Measurements from ENCODE around the gene TNNT2.
A peak's percentile ranks its signal among the peaks of the same experiment; 100 is the strongest.

Gene TNNT2

GRCh38 chr1:201377611-201378092, at the start of gene TNNT2:
Gene TNNT2 (minus strand): TSS chr1:201377680. CDS start chr1:201373254, 4,426 bp downstream.
- peak; percentile 75 for DNase-seq (ENCODE audit: low read depth, low spot score)

- peak; percentile 65 for DNase-seq (ENCODE audit: low read depth, low spot score)
Observed at GRCh38 chr1:201426479-201427310, 49.2 kb upstream of the TNNT2 start.

DNA sequence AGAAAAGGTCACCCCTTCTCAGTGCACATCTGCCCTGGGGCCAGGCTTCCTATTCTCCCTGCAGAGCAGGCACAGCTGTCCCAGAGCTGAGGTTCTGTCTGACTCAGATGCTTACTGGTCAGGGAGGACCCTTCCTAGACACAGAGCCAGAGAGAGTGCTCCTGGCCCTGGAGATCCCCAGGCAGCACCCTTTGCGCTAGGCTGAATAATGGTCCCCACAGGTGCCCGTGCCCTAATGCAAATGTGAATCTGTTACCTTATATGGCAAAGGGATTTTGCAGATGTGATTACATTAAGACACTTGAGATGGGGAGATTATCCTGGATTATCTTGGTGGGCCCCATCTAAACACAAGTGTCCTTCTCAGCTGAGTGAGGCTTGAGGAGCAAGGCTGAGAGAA, 46.7 kb upstream of the TNNT2 start:
- no peak for DNase-seq (ENCODE audit: low read depth, low spot score)

DNA sequence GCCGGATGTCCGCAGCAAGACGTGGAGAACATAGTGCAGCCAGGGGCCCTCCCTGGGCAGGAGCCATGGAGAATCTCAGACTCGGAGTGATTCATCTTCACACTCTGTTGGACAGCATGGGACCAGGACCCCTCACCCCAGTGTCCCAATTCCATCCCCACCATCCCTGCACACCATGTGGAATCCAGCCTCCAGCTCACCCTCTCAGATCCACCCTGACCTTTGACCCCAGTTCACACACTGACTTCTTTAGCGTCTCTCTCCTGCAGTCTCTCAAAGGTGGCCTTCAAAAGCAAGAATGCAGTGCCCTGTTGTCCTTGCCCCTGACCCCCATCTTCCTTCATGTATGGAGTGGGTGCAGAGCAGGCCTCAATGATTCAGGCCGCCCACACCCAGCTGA, 46.2 kb upstream of the TNNT2 start:
- DNase-seq (ENCODE audit: low read depth, low spot score): no peak

DNA sequence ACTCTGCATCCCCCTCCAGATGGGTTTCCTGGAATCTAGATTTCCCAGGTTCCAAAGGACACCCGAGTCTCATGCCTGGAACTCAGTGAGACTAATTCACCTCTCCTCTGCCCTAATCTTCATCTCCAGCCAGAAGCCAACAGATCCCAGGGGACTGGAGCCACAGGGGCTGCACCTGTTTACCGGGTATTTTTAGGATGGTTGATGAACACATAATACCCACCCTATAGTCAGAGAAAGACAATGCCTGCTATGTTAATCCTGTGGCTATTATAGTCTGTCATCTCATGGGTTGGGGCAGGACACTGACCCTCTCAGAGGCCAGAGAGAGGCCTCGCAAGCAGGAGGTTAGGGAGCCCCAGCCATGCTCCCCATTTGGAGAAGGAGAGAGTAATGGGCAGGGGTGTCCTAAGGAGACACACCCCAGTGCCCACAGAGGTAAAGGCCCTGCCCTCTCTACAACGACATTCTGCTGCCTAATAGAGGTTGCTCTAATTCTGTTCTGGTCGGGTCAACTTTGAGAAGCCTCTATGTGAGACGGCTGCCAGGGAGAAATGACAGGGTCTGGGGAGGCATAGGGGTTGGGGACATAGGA, 45.1 kb upstream of the TNNT2 start:
- DNase-seq (ENCODE audit: low read depth, low spot score): no peak

DNA sequence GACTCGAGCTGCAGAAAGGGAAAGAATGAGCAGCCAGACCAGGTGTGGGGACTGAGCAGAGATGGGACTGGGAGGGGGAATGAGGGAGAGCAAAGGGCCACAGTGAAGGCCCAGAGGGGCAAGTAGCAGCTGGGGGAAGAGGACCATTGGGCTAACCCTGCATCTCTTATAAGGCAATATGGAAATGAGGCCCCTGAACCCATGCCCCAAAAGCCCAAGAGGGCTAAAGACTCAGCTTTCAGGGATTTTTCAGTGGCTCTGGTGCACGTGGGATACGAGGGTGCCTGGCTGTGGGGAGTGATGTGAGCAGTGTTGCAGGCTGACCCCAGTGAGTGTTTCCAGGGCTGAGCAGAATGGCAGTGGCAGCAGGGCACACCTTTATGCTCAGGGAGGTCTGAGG, 44.5 kb upstream of the TNNT2 start:
- no peak for DNase-seq (ENCODE audit: low read depth, low spot score)

GRCh38 chr1:201421041-201421440, 43.6 kb upstream of the TNNT2 start:
- DNase-seq (ENCODE audit: low read depth, low spot score): no peak

GRCh38 chr1:201420608-201421002, 43.1 kb upstream of the TNNT2 start:
- DNase-seq (ENCODE audit: low read depth, low spot score): no peak

GRCh38 chr1:201419746-201420607, 42.5 kb upstream of the TNNT2 start:
- DNase-seq (ENCODE audit: low read depth, low spot score): no peak

DNA sequence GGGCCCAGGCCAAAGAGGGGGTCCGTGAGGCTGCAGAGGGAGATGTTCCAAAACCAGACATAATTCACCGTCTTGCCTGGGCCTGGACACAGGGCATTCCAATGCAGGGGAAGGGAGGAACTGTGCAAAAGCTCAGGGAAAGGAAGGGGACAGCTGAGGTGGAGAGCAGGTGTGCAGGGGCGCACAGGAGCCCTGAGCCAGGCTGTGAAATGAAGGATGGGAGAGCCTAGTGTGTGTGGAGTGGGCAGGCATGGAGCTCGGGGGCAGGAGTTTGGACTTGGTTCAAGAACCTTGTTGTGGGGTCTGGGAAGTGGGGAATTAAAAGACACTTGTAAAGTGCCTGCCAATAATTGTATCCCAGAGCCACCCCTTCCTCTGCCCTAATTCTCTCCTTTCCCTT, 41.8 kb upstream of the TNNT2 start:
- DNase-seq (ENCODE audit: low read depth, low spot score): no peak

- no peak for DNase-seq (ENCODE audit: low read depth, low spot score)
Observed at GRCh38 chr1:201418461-201418860, 41.0 kb upstream of the TNNT2 start.

- DNase-seq (ENCODE audit: low read depth, low spot score): no peak
Observed at GRCh38 chr1:201414051-201414738, 36.7 kb upstream of the TNNT2 start.

- DNase-seq (ENCODE audit: low read depth, low spot score): no peak
Observed at GRCh38 chr1:201411292-201411691, 33.8 kb upstream of the TNNT2 start.

DNA sequence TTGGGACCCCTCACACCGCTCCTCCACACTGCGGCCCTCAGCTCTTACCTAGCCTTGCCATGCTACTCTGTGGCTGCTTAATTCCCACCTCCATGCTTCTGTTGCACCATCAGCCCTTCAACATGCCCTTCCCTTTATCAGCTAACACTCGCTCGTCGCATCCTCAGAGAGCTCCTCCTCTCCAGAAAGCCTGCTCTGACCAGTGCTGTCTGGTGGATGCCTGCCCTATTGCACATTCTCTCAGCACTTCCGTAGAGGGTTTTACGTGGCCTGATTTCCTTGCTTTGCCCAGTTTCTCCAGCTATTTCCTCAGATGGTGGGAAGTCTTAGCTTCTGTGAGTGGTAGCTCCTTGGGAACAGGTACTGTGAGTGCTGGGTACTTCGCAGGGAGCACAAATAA, 32.0 kb upstream of the TNNT2 start:
- no peak for DNase-seq (ENCODE audit: low read depth, low spot score)

DNA sequence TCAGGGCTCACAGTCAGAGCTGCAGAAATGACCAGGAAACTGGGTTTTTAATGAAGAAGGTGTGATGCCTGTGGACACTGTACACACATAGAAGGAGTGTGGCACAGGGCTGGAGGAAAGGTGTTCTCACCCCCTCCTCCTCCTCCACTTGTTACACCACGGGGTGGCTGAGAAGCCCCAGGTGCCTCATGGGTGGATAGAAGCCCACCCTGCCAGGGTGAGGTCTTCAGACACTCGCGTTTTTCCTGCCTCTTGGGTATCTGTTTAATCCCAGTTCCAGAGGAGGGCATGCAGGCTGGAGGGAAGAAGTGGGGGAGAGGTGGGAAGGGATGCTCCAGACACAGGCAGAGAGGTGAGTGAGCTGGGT, 31.3 kb upstream of the TNNT2 start:
- DNase-seq (ENCODE audit: low read depth, low spot score): no peak

DNA sequence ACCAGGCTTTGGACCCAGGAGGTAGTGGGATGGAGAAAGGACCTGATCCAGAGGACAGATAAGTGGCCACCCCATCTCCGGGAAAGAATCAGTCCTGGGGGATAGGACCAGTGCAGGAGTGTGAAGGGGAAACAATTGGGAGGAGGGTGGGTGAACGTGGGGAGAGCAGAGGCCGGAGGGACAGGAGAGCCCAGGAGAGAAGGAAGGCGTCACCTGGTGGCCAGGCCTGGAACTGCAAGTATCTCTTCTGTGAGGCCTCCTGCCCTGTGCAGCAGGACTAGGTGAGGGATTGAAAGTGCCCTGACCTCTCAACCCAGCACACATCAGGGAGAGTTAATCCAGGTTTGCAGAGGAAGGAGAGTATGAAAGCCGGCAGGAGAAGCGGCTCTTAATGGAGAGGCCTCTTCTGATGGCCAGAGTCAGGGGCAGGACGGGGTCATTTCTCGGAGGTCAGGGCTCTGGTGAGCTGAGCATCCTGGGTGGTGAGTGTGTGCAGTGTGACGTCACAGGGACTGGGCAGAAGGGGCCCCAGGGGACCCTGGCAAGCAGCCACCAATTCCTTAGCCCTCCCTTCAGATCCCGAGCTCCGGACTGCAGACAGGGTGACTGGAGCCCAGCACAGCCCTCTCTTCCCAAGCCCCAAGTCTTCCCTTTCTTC, 30.8 kb upstream of the TNNT2 start:
- DNase-seq (ENCODE audit: low read depth, low spot score): peak; percentile 96

DNA sequence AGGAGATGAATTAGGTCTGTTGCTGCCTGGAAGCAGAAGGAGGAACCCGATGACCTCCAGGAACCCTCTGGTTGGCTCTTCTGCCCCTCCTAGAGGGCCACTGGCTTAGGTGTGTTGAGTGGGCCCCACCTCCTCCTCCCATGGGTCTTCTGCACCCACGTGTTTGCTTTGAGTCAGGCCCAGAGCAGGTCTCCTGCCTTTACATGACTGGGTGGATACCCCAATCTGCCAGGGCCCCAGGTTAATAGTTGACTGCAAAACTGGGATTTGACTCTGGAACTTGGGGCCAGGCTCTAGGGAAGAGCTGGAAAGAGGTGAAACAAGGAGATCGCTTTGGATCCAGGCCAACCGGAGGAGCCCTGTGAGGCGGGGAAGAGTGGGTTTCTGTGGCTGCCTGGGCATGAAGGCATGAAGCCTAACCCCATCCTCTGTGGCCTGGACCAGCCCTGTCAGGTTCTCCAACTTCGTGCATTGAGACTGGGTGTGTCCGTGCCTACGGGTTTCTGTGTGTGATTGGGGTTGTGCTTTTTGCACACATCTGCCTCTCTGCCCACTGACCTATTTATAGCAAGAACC, 29.4 kb upstream of the TNNT2 start:
- no peak for DNase-seq (ENCODE audit: low read depth, low spot score)

DNA sequence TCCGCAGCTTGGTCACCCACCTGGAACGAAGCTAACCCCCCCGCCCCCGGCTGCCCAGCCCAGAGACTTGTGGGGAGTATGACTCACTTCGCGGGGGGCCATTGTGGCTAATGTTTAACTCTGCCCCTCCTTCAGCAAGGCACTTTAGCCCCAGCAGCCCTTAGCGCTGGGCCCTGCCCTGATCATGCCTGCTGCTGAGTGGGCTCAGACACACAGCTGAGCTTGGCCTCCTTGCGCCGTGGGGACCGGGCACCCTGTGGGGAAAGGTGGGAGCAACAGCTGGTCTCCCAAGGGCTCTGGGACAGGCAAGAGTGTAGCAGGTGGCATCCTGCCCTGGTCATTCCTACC, 28.0 kb upstream of the TNNT2 start:
- DNase-seq (ENCODE audit: low read depth, low spot score): no peak

DNA sequence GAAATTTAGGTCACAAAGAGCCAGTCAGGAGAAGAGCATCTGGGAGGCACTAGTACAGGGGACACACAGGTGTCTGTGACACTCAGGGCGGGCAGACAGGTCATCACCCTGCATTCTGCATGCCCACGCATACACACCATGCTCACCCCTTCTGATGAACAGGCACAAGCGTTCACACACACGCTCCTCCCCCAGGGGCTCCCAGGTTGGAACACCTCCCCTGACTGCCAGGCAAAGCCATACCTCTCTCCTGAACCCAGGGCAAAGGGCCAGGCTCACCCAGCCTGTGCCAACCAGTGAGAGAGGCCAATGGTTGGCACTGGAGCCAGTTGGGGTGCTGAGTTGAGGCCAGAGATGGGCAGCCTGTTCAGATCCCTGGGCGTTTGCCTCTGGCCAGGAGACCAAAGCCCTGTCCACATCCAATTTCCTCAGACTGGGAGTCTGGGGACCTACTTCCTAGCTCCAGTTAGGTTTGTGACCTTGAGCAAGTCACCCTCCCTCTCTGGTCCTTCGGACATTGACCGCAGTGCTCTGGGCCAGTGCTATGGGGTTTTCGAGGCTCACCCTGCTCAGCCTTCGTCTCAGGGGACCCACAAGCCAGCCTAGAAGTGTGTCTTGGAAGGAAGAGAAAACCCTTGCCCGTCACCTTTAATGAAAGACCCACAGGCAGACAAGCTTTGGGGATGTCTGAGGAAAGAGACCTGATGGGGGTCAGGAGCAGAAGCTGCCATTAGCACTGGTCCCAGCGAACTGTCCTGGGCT, 27.4 kb upstream of the TNNT2 start:
- DNase-seq (ENCODE audit: low read depth, low spot score): no peak

DNA sequence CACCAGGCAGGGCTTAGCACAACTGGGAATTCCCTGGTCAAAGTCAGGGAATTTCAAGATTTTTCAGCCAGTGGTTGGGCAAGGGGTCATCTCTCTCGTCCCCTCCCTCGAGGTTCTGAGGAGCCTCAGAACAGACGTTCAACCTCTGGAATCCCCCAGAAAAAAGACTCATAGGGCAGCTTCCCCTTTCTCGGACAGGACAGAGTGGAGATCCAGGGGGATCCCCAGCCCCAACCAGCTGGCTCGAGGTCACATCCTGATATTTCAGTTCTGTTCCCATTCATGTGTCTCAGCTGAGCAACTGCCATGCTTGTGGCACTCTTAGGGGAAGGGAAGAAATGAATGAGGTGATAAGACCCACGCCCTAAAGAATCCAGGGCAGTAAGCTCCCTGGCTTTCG, 26.6 kb upstream of the TNNT2 start:
- DNase-seq (ENCODE audit: low read depth, low spot score): no peak
